WTC11 (cell line): ENCODE results near the gene STRN3. TPM values are rescaled to one million over a fixed set of nuclear protein-coding genes. Genes with fewer than 3 reads are reported as not detected.

Experiments used
- ATAC-seq: fragments of 200-7000 bp; cut with Tn5 transposase; 2 replicates; pipeline ENCODE4 v1.10.0; 2021; ENCODE audit warnings: mild to moderate bottlenecking, moderate library complexity
- CTCF ChIA-PET: fragments of 300-600 bp; sonication (Branson Sonifier 250); formaldehyde crosslinking; loops from one replicate; lab custom pipeline; 2021; ENCODE audit warnings: antibody characterized with exemption; lab: Charles Lee
- POLR2A ChIA-PET: fragments of 350-600 bp; sonication (Branson Sonifier 250); formaldehyde crosslinking; loops from one replicate; lab custom pipeline; 2021; ENCODE audit warnings: antibody characterized with exemption; lab: Charles Lee
- DNase-seq: peaks from one replicate; pipeline ENCODE4 v3.0.0; 2021; ENCODE audit warnings: low spot score
- H3K27ac Mint-ChIP-seq: 2 replicates; pipeline ENCODE4 v1.8.0; 2021; ENCODE audit warnings: mixed read lengths
- H3K27me3 Mint-ChIP-seq: 2 replicates; pipeline ENCODE4 v1.8.0; 2021; ENCODE audit warnings: low read depth, mild to moderate bottlenecking, moderate library complexity, mixed read lengths
- H3K36me3 Mint-ChIP-seq: 2 replicates; pipeline ENCODE4 v1.8.0; 2021; ENCODE audit warnings: mixed read lengths
- H3K4me1 Mint-ChIP-seq: 2 replicates; pipeline ENCODE4 v1.8.0; 2022; ENCODE audit warnings: mixed read lengths
- H3K4me3 Mint-ChIP-seq: 2 replicates; pipeline ENCODE4 v1.8.0; 2021; ENCODE audit warnings: mild to moderate bottlenecking, moderate library complexity, mixed read lengths
- H3K9me3 Mint-ChIP-seq: 2 replicates; pipeline ENCODE4 v1.8.0; 2021; ENCODE audit warnings: mixed read lengths
- CBFB ChIP-seq: sonication (generic); formaldehyde crosslinking; IDR thresholded peaks from 2 replicates; pipeline ENCODE4 v1.8.1; 2022; ENCODE audit warnings: mild to moderate bottlenecking, low read depth, missing genetic modification reagents
- CDX4 ChIP-seq: fragments of 250-450 bp; sonication (Bioruptor Pico); IDR thresholded peaks from 2 replicates; pipeline ENCODE4 v1.9.0; 2021; ENCODE audit warnings: moderate library complexity, mild to moderate bottlenecking, inconsistent platforms, borderline replicate concordance
- CREM ChIP-seq: sonication (generic); formaldehyde crosslinking; IDR thresholded peaks from 2 replicates; pipeline ENCODE4 v1.8.1; 2022; ENCODE audit warnings: mild to moderate bottlenecking, missing genetic modification reagents, moderate library complexity
- CTCF ChIP-seq: fragments of 200-600 bp; IDR thresholded peaks from 2 replicates; pipeline ENCODE4 v1.8.0; 2022; ENCODE audit warnings: antibody characterized with exemption
- ELF4 ChIP-seq: sonication (generic); formaldehyde crosslinking; IDR thresholded peaks from 2 replicates; pipeline ENCODE4 v1.8.1; 2022; ENCODE audit warnings: low read depth, mild to moderate bottlenecking, moderate library complexity, missing genetic modification reagents
- ESRRA ChIP-seq: sonication (generic); formaldehyde crosslinking; IDR thresholded peaks from 2 replicates; pipeline ENCODE4 v1.8.1; 2022; ENCODE audit warnings: mild to moderate bottlenecking, missing genetic modification reagents, borderline replicate concordance
- HMGA2 ChIP-seq: fragments of 250-450 bp; sonication (Bioruptor Pico); IDR thresholded peaks from 2 replicates; pipeline ENCODE4 v1.4.0; 2021; ENCODE audit warnings: mild to moderate bottlenecking, moderate library complexity
- JAZF1 ChIP-seq: fragments of 250-450 bp; sonication (Bioruptor Pico); IDR thresholded peaks from 2 replicates; pipeline ENCODE4 v1.9.0; 2021; ENCODE audit warnings: moderate library complexity, mild to moderate bottlenecking, inconsistent platforms
- MLX ChIP-seq: sonication (generic); formaldehyde crosslinking; IDR thresholded peaks from 2 replicates; pipeline ENCODE4 v1.8.1; 2023; ENCODE audit warnings: mild to moderate bottlenecking, missing genetic modification reagents, moderate library complexity
- MYBL2 ChIP-seq: sonication (generic); formaldehyde crosslinking; IDR thresholded peaks from 2 replicates; pipeline ENCODE4 v1.8.1; 2023; ENCODE audit warnings: mild to moderate bottlenecking, moderate library complexity, missing genetic modification reagents
- NFE2L1 ChIP-seq: sonication (generic); formaldehyde crosslinking; IDR thresholded peaks from 2 replicates; pipeline ENCODE4 v1.8.1; 2023; ENCODE audit warnings: missing genetic modification reagents
- NR1H2 ChIP-seq: sonication (generic); formaldehyde crosslinking; IDR thresholded peaks from 2 replicates; pipeline ENCODE4 v1.9.0; 2021; ENCODE audit warnings: mild to moderate bottlenecking, moderate library complexity, missing genetic modification reagents
- SP1 ChIP-seq: sonication (generic); formaldehyde crosslinking; conservative IDR thresholded peaks from 2 replicates; pipeline ENCODE4 v1.8.1; 2022; ENCODE audit warnings: missing genetic modification reagents
- ZNF121 ChIP-seq: sonication (generic); formaldehyde crosslinking; IDR thresholded peaks from 2 replicates; pipeline ENCODE4 v1.8.0; 2023; ENCODE audit warnings: missing genetic modification reagents
- ZNF232 ChIP-seq: sonication (generic); formaldehyde crosslinking; IDR thresholded peaks from 2 replicates; pipeline ENCODE4 v1.8.0; 2022; ENCODE audit warnings: mild to moderate bottlenecking, missing genetic modification reagents
- ZNF263 ChIP-seq: sonication (generic); formaldehyde crosslinking; IDR thresholded peaks from 2 replicates; pipeline ENCODE4 v1.8.1; 2022; ENCODE audit warnings: low read depth, mild to moderate bottlenecking, moderate library complexity, missing genetic modification reagents
- ZNF423 ChIP-seq: fragments of 250-450 bp; sonication (Bioruptor Pico); IDR thresholded peaks from 2 replicates; pipeline ENCODE4 v2.1.2; 2022; ENCODE audit warnings: mild to moderate bottlenecking, moderate library complexity
- total RNA-seq: library from RNA; stranded (reverse); gene quantifications from 3 replicates; pipeline ENCODE4 v1.2.3, GENCODE V29; 2021
- TF ChIP-seq, protein P1 (sequence below): sonication (generic); formaldehyde crosslinking; IDR thresholded peaks from 2 replicates; pipeline ENCODE4 v1.8.1; 2022; ENCODE audit warnings: missing genetic modification reagents, borderline replicate concordance
- TF ChIP-seq, protein P2 (sequence below): sonication (generic); formaldehyde crosslinking; IDR thresholded peaks from 2 replicates; pipeline ENCODE4 v1.8.1; 2022; ENCODE audit warnings: low read depth, mild to moderate bottlenecking, moderate library complexity, missing genetic modification reagents, borderline replicate concordance

STRN3 gene
- total RNA-seq, 1 experiment from 2014 or later = 37.1 TPM

- ATAC-seq (no peak), DNase-seq (no peak)
- no peak overlapping the region for H3K27ac Mint-ChIP-seq
- ChIA-PET POLR2A (no interaction called here), CTCF (interaction anchor here (0.6 kb wide), 1 partner anchor 318 kb away, joined by 4 read pairs; no protein-coding TSS in a partner anchor)
- no peaks in the 10 kb centered on the region for H3K36me3 Mint-ChIP-seq
- no peak for TF ChIP-seq ZNF263
- TF ChIP-seq NR1H2 = no peak
- TF ChIP-seq NFE2L1 (CRISPR knock-in tag) = no peak
- TF ChIP-seq ZNF121 (CRISPR knock-in tag) = no peak
- no peaks in the 10 kb centered on the region for H3K4me1 Mint-ChIP-seq
- no peak overlapping the region for H3K4me3 Mint-ChIP-seq
- no peaks in the 10 kb centered on the region for H3K27me3 Mint-ChIP-seq
- H3K9me3 Mint-ChIP-seq = no peaks in the 10 kb centered on the region
Observed at GRCh38 chr14:30883508-30884294, 142.5 kb downstream of the STRN3 start.

DNA sequence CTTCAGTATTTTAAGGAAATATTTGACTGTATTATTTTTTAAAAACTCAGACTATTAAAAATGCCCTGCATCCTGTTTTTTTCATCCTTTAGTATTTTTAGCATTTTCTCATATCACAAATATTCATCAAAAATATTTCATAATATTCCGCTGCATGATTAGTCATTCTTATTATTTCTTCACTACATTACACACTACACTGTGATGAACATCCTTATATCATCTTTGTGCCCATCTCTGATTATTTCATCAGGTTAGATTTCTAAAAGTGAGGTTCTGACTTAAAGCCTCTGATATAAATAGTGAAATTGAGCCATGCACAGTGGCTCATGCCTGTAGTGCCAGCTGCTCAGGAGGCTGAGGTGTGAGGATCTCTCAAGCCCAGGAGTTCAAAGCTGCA is 143.7 kb downstream of the STRN3 start:
- ChIA-PET CTCF (no interaction called here), POLR2A (no interaction called here)
- H3K4me3 Mint-ChIP-seq = no peak overlapping the region

More for the DNA sequence above, 143.7 kb downstream of the STRN3 start:
- Mint-ChIP-seq H3K9me3 (no peaks in the 10 kb centered on the region), H3K27me3 (peaks cover 4% of the 10 kb centered on the region), H3K4me1 (no peaks in the 10 kb centered on the region), H3K27ac (no peak overlapping the region), H3K36me3 (no peaks in the 10 kb centered on the region)
- no peak for ATAC-seq
- TF ChIP-seq SP1 (CRISPR knock-in tag) (no peak), CDX4 (no peak), MLX (CRISPR knock-in tag) (no peak), HMGA2 (CRISPR knock-in tag) (no peak), ZNF423 (CRISPR knock-in tag) (no peak), NR1H2 (no peak), JAZF1 (CRISPR knock-in tag) (no peak), ELF4 (no peak), MYBL2 (CRISPR knock-in tag) (no peak), ESRRA (CRISPR knock-in tag) (no peak), CREM (CRISPR knock-in tag) (no peak), CBFB (CRISPR knock-in tag) (no peak), ZNF232 (CRISPR knock-in tag) (no peak), CTCF (no peak)
- TF ChIP-seq, protein P1, sequence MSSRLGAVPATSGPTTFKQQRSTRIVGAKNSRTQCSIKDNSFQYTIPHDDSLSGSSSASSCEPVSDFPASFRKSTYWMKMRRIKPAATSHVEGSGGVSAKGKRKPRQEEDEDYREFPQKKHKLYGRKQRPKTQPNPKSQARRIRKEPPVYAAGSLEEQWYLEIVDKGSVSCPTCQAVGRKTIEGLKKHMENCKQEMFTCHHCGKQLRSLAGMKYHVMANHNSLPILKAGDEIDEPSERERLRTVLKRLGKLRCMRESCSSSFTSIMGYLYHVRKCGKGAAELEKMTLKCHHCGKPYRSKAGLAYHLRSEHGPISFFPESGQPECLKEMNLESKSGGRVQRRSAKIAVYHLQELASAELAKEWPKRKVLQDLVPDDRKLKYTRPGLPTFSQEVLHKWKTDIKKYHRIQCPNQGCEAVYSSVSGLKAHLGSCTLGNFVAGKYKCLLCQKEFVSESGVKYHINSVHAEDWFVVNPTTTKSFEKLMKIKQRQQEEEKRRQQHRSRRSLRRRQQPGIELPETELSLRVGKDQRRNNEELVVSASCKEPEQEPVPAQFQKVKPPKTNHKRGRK (CRISPR knock-in tag) = no peak
- TF ChIP-seq, protein P2, sequence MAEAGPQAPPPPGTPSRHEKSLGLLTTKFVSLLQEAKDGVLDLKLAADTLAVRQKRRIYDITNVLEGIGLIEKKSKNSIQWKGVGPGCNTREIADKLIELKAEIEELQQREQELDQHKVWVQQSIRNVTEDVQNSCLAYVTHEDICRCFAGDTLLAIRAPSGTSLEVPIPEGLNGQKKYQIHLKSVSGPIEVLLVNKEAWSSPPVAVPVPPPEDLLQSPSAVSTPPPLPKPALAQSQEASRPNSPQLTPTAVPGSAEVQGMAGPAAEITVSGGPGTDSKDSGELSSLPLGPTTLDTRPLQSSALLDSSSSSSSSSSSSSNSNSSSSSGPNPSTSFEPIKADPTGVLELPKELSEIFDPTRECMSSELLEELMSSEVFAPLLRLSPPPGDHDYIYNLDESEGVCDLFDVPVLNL = no peak
- no peak for DNase-seq
